ENCODE data around the gene SLC44A1.

The SLC44A1 gene

GRCh38 chr9:105403552-105404248, 159.2 kb downstream of the SLC44A1 start:
- no peak for DNase-seq

- no peak for DNase-seq
These were observed 161.2 kb downstream of the SLC44A1 start for GRCh38 chr9:105405514-105406131.

- no peak for DNase-seq
These were observed 161.9 kb downstream of the SLC44A1 start for GRCh38 chr9:105406369-105406768.

GRCh38 chr9:105413525-105413924, 169.1 kb downstream of the SLC44A1 start:
- no peak for DNase-seq

- DNase-seq, result peak; percentile 50
These were observed 170.7 kb downstream of the SLC44A1 start for GRCh38 chr9:105414947-105415661.

- DNase-seq, result no peak
These were observed 171.2 kb downstream of the SLC44A1 start for GRCh38 chr9:105415662-105415980.

GRCh38 chr9:105416840-105417239, 172.4 kb downstream of the SLC44A1 start:
- no peak for DNase-seq

- no peak for DNase-seq
These were observed 174.4 kb downstream of the SLC44A1 start for GRCh38 chr9:105418588-105419500.

GRCh38 chr9:105419816-105420597, 175.6 kb downstream of the SLC44A1 start:
- DNase-seq, result no peak

- DNase-seq, result no peak
These were observed 176.7 kb downstream of the SLC44A1 start for GRCh38 chr9:105421154-105421553.

- no peak for DNase-seq
These were observed 177.4 kb downstream of the SLC44A1 start for GRCh38 chr9:105421864-105422263.

- DNase-seq, result peak; percentile 9
These were observed 181.5 kb downstream of the SLC44A1 start for GRCh38 chr9:105425816-105426433.

GRCh38 chr9:105426657-105427056, 182.2 kb downstream of the SLC44A1 start:
- no peak for DNase-seq

- DNase-seq, result no peak
These were observed 187.2 kb downstream of the SLC44A1 start for GRCh38 chr9:105431424-105432246.

- no peak for DNase-seq
These were observed 187.9 kb downstream of the SLC44A1 start for GRCh38 chr9:105432247-105432842.

- no peak for DNase-seq
These were observed 191.0 kb downstream of the SLC44A1 start for GRCh38 chr9:105435453-105435852.

GRCh38 chr9:105436783-105437182, 192.3 kb downstream of the SLC44A1 start:
- no peak for DNase-seq

- no peak for DNase-seq
These were observed 193.3 kb downstream of the SLC44A1 start for GRCh38 chr9:105437704-105438103.

- no peak for DNase-seq
These were observed 193.8 kb downstream of the SLC44A1 start for GRCh38 chr9:105438141-105438806.

- no peak for DNase-seq
These were observed 195.0 kb downstream of the SLC44A1 start for GRCh38 chr9:105439428-105439827.

Data from NCI-H1092 treated with DMSO at 0.1 percent for 48 hours (cell line).